ENCODE results near the gene FRMD4B. TPM values are rescaled to one million over a fixed set of nuclear protein-coding genes. Genes with fewer than 3 reads are reported as not detected.

The FRMD4B gene
- total and polyA plus RNA-seq, 2 donors (not counting 3 experiments of a cell fraction or from before 2014, with no cell fraction given), result 66.4 to 89.7 TPM

GRCh38 chr3:69165744-69166143 lies 220.1 kb downstream of the FRMD4B start:
- FAIRE-seq, result no peak
- Histone ChIP-seq H3K9me1 (replicated peaks; ENCODE audit: control insufficient read depth, extremely low read depth, insufficient read depth, low read length) (no peaks in the 10 kb centered on the region), H3K4me2 (ENCODE audit: insufficient read depth, low read length) (no peak overlapping the region), H3K79me2 (ENCODE audit: control insufficient read depth, insufficient read depth, low read length) (no peaks in the 10 kb centered on the region), H3K27me3 (ENCODE audit: control insufficient read depth in 2 of 2, insufficient read depth in 2 of 2, low read length in 2 of 2) (no peaks in the 10 kb centered on the region), H3K27ac (ENCODE audit: insufficient read depth, low read depth, low read length) (no peak overlapping the region), H3K9me3 (replicated peaks; ENCODE audit: control insufficient read depth, insufficient read depth, low read length) (no peaks in the 10 kb centered on the region), H2AFZ (ENCODE audit: low read depth, low read length) (no peak overlapping the region), H4K20me1 (replicated peaks; ENCODE audit: control insufficient read depth, extremely low read depth, insufficient read depth, low read length) (no peaks in the 10 kb centered on the region), H3K4me1 (ENCODE audit: control insufficient read depth, extremely low read depth, insufficient read depth, low read length) (no peaks in the 10 kb centered on the region), H3K36me3 (ENCODE audit: control insufficient read depth in 2 of 2, extremely low read depth in 1 of 2, insufficient read depth in 2 of 2, low read length in 2 of 2) (peaks cover 0 to 4% of the 10 kb centered on the region in 2 experiments), H3K9ac (replicated peaks; ENCODE audit: extremely low read depth, insufficient read depth, low read length) (no peak overlapping the region), H3K4me3 (replicated peaks in 1 of 3; ENCODE audit: insufficient read depth in 1 of 3, low read depth in 1 of 3, low read length in 3 of 3) (no peak overlapping the region)
- BruUV-seq (replicated peaks), result no TSS peak
- dilution Hi-C loops (cut with MboI; ENCODE audit: extremely low pct_ligation_motif_present, low sequenced_read_pairs), result loop anchor here (25.0 kb wide), 1 partner anchor 247 kb away; no protein-coding TSS in a partner anchor
- intact Hi-C loops (cut with micrococcal nuclease), result no loop called here
- no peak for DNase-seq (ENCODE audit: low read depth, low spot score)
- POLR2A ChIA-PET, result no interaction called here
- CTCF ChIA-PET, result interaction anchor here (0.7 to 9.7 kb wide), 6 partner anchors 45 to 244 kb away, joined by 3 to 230 read pairs (median 5); no protein-coding TSS in a partner anchor
- TF ChIP-seq POLR2A (IDR thresholded peaks at IDR 0.05; ENCODE audit: low read depth, low read length) (no peak), EZH2 (IDR thresholded peaks at IDR 0.05; ENCODE audit: borderline replicate concordance, low read depth, low read length, severe bottlenecking) (no peak), FOS (IDR thresholded peaks at IDR 0.05; ENCODE audit: borderline replicate concordance, insufficient read depth, low read length) (no peak), POLR2AphosphoS5 (IDR thresholded peaks at IDR 0.05; ENCODE audit: insufficient read depth, low read depth, low read length) (no peak), JUN (IDR thresholded peaks at IDR 0.05; ENCODE audit: borderline replicate concordance, insufficient read depth, insufficient read length, low read depth) (no peak), GATA2 (IDR thresholded peaks at IDR 0.05; ENCODE audit: insufficient read depth, insufficient read length, low read depth, low read length) (no peak), CTCF (IDR thresholded peaks at IDR 0.05; ENCODE audit: extremely low read depth in 1 of 2, insufficient read depth in 1 of 2, low read depth in 1 of 2, low read length in 2 of 2) (no peak), MAX (IDR thresholded peaks at IDR 0.05; ENCODE audit: insufficient read depth, insufficient read length) (no peak), MYC (IDR thresholded peaks at IDR 0.05; ENCODE audit: low read depth, low read length) (no peak)

Data from endothelial cell of umbilical vein (primary cell).